HG03175 (cell line): ENCODE measurements around the gene DLG2.
"Not testable (repeated sequence)": the region's sequence is repeated elsewhere in the genome, so short reads cannot be mapped to it uniquely, and the experiment has no call there.

ENCODE experiments used
- ATAC-seq: cut with Tn5 transposase; IDR thresholded peaks from one replicate; pipeline ENCODE4 v1.9.1; 2021; ENCODE audit warnings: mild to moderate bottlenecking, moderate library complexity; ENCODE audit not compliant: unreplicated experiment

DLG2 gene

DNA sequence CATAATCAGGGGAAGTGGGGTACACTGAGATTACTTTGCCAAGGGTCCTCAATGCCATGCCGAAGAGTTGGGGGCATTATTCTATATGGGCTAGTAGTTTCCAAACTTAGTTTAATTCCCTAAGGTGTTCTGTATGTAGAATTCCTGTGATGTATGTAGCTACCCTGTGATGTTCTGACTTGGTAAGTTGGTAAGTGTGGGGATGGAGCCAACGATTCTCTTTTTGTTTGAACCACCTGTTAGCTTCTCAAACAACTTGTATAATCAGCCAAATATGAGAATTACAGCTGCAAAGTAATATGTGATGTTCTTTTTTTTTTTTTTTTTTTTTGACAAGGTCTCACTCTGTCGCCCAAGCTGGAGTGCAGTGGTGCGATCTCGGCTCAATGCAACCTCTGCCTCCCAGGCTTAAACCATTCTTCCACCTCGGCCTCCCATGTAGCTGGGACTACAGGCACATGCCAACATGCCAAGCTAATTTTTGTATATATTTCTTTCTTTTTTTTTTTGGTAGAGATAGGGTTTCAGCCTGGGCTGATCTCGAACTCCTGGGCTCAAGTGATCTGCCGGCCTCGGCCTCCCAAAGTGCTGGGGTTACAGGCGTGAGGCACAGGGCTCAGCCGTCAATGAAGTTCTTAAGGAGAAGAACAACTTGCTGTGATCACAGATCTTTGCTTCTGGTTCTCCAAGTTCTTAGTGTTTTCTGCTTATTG is 2025.8 kb downstream of the DLG2 start:
- ATAC-seq, result no peak

DNA sequence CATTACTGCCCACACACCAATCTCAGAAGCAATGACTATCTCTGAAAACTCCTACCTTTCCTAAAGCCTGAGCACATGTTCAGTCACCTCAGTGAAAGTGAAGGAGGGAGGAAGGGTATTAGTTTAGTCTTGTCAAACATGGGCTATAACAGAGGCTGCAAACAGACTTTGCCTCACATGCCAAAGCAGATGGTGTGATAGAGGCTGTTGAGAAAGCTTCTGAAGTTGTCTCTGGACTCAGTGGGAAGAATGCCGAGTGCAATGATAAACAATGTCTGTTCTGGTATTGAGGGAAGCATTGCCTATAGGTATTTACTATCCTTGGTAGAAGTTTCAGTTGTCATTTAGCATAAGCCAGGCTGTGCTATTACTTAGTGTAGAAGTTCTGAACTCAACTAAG is 2026.5 kb downstream of the DLG2 start:
- ATAC-seq, result no peak

DNA sequence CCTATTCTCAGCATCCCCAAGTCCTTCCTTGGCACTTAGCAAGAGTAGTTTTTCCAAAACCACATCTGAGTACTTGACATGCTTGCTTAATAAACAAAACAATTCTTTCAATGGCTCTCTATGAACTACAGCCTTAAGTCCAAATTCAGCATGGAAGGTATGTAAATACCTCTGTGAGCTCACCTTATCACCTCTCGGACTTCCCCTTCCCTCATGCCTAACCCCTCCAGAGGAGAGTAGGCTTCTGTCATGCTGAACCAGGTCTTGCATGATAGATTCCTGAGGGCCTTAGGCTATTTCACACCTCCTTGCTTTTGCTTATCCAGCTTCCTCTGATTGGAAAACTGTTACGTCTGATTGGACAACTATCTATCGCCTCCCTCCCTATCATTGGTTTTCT is 2028.1 kb downstream of the DLG2 start:
- ATAC-seq, result no peak

DNA sequence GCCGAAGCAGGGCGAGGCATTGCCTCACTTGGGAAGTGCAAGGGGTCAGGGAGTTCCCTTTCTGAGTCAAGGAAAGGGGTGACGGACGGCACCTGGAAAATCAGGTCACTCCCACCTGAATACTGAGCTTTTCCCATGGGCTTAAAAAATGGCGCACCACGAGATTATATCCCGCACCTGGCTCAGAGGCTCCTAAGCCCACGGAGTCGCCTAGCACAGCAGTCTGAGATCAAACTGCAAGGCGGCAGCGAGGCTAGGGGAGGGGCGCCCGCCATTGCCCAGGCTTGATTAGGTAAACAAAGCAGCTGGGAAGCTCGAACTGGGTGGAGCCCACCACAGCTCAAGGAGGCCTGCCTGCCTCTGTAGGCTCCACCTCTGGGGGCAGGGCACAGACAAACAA is 2039.3 kb downstream of the DLG2 start:
- not testable (repeated sequence) for ATAC-seq

DNA sequence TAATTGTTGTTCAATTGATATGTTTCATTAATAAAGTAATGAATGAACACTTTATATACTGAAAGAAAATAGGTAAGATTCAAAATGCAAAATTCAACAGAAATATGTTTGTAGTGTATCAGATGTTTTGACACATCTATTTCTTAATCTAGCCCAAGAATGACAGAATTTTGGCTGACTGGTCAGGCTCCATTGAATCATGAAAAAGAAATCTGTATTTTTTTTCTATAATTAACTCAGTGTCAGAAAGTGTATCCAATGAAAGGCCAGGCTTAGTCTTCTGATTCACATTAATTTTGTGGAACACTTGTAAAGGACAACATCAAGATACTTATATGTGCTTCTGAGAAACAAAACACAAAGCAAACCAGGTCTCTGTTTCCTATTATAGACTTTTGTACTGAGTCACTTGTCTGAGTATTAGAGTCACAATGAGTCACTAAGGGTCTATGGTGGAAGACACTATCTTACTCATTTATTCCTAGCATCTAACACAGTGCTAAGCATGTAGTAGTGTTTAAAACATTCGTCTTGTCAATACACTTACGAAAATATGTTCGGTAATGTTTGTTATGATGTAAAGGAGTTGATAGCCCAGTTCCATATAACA is 2043.3 kb downstream of the DLG2 start:
- peak; percentile 95 for ATAC-seq

DNA sequence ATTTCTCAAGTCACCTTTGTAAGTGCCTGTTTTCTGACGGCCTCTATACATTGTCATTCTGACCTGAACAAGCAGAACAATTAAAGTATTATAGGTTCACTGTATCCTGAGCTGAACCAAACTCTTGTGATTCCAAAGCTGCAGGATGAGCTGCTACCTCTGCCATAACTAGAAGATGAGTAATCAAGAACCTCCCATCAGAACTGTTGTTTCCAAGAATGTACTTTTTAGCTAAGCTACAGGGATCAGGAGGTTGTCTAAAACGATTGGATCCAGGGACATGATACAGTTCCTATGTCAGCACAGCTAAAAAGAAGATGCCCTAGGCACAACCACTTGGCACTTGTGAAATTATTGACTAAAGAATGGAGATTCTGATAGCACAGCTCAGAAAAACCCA is 2052.6 kb downstream of the DLG2 start:
- ATAC-seq, result no peak

DNA sequence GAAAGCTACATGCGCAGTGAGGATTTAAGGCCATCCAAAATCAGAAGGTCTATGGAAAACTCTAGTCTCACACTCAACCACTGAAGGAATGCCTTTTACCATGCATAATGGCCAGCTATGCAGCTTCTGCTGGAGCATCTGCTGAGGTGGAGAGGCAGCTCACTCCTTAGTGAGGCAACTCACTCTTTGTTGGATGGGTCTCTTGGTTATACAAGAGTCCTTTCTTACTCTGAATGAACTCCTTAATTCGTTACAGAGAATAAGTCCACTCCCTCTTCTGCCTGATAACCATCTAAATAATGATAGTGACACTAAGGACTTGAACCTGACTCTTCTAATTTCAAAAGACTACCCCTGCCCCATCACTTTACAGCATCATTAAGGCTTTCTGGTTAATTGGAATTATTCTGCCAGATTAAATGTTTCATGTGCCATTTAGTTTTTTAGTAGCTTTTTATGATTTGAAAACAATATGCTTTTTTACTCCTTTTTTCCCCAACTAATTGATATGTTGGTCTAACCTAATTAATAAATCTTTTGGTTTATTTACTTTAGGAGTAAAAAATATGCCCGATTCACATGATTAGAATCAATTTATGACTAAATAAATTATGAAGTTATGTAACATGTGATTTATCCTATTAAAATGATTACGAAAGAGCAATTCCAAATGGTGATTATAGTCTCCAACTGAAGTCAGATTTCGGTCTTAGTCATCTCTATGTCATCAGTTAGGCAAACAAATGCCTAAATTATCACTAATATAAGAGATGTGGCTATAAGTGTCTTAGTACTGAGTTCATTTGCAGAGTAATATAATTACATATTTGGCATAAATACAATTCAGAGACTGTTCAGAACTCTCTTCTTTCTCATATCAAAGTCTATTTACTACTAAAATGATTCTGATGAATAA is 2054.3 kb downstream of the DLG2 start:
- ATAC-seq, result no peak

DNA sequence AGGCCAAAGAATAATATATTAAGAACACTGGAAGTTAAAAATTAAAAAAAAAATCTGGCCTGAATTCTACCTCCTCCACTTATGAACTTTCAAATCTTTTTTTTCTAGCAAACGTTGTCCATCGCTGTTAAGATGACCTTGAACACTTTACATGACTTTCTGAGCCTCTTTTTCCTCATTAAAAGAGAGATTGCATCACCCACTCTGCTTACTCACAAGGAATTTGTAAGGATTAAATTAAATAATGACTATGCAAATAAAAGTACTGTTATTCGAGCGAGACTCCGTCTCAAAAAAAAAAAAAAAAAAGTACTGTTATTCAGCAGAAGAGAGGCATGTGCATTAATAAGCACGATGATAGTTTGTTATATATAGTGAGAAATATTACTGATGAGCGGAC is 2055.8 kb downstream of the DLG2 start:
- no peak for ATAC-seq

DNA sequence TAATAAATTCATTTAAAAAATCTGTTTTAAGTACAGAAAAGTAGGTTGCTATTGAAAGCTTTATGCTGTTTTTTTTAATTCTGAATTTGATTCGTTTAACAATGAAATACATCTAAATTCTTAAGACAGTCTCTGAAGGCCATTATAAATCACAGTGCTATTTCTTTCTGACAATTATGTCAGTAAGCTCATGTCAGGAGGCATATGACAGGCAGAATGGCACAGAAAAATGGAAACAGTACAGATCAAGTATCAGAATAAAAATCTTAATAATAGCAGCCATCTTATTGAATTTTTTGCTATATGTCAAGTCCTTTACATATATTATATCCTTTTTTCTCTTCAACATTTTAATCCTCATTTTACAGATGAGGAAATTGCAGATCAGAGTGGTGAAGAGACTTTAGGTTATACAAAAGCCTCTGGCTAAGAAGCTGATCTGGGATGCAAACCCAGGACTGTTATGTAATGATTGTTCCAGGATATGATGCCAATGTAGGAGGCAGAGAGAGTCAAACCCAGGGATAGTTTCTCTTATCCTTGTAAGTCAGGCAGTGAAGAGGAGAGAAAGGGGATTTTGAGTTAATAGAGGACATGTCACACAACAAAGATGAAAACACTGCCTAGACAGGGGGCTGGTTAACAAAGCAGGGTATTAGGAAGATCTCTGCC is 2057.9 kb downstream of the DLG2 start:
- no peak for ATAC-seq

DNA sequence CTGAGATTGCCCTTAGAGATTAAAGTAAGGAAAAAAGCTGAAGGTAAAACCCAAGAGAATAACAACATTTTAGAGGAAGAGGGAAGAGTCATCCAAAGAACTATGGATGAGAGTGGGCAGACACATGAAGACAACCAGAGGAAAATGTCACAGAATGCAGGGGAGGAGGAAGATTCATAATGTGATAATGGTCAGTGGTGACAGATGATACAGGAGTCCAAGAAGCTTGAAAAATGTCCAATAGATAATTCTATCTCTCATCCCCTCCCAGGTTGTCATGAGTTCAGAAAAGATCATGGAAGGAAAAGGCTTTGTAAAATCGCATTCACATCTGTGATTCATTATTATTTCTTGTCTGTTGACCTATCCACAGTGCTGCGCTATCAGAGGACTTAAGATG is 2058.6 kb downstream of the DLG2 start:
- no peak for ATAC-seq

DNA sequence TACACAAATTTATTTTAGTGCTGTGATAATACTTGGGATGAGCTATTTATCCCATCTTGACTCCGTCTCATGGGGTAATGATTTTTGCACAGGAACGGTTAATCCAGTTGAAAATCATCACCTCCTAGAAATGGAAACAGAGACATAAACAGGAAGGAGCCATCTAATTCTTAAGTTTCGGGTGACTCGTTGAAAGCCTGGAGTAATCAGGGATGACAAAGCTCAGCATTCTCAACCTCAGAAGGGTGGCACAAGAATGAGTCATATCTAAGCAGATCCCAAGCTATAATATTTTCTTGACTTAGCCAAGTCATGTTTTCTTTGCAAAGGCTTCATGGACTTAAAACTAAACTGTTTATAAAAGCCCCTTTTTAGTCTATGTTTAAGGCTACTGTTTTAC is 2060.2 kb downstream of the DLG2 start:
- no peak for ATAC-seq

DNA sequence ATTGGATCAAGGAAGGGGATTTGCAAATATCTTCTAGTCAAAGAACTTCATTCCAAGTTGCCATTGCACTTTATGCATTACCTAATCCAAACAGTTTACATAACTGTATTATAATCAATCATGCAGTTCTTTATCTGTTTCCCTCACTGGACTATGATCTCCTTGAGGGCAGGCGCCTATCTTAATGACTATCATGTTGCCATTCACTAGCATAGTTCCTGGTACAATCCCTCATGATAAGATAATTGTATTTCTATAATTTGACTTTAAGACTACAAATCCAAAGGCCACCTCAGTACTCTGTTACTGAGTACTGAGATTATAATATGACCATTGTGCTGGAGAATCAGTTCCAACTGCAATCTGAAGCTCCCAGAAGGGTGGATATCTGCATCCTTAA is 2062.3 kb downstream of the DLG2 start:
- no peak for ATAC-seq

DNA sequence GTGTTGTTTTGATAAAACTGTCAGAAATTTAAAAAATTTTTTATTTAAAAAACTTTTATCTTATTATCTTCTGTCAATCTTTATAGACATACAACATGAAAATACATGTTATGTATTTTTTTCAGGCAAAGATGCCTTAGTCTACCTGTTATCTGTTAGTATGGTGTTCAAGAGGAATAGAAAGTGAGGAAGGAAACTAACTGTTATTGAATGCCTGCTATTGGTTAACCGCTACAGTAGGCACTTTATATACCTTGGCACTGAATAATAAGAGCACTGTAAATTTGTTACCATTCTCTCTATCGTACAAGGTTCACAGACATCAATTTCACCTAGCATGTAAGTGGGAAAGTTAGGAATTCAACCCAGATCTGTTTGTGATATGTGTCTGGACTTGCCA is 2068.9 kb downstream of the DLG2 start:
- ATAC-seq, result no peak

DNA sequence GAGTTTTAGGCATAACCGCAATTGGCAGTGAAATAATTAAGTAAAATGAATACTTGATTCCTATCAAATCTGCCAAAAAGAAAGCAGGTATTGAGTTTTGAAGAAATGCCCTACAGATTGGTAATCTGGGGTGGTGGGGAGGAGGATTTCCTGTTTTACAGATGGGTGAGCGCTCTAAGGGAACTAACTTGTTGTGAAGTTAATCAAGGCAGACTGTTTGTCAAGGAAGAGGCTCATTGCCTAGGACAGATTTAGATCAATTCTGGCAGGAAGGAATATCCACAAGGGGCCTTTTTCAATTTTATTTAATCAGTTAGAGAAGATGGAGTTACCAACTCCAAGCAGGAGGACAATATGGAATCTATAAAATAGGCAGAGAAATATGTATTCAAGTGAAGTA is 2069.5 kb downstream of the DLG2 start:
- no peak for ATAC-seq

DNA sequence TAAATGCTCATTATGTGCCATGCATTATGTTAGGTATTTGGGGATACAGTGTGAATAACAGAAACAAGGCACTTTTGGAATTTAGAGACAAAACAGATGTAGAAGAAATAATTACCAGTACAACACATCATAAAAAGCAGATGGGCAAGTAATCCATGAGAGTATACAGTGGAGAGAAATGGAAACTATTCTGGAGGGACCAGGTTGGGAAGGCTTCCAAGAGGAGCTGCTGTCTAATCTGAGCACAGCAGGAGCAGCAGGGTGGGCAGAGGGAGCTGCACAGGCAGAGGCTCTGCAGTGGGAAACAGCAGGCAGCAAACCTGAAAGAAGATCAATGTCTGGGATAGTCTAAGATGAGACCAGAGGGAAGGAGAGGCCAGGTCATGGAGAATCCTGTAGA is 2072.3 kb downstream of the DLG2 start:
- no peak for ATAC-seq

DNA sequence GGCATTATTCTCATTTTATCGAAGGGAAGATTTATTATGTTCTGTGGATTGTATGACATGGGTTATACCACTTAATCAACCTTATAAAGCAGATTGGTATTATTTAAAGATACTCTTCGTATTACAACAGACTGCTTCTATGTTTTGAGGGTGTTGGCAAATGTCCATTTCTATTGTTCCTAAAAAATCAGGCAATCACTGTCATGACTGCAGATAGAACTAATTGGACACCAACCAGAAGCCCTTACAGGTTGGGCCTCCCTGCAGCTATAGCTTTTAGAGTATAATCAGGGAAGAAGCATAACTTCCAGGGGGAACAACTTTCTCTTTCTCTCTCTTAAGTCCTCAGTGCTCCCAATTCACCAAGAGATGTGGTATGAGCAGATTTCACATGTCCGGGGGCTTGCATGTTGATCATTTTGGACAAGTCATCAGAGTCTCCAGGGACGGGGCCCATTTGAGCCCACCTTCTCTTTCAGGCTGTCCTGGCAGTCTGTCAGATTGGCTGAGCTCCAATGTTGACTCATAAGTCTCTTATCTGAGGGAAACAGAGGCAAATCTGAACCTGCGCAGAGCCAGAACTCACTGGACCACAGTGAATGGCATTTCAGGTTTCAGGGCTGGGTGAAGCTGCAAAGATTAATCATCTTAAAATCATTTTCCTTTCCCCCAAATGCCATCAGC is 2077.0 kb downstream of the DLG2 start:
- no peak for ATAC-seq

DNA sequence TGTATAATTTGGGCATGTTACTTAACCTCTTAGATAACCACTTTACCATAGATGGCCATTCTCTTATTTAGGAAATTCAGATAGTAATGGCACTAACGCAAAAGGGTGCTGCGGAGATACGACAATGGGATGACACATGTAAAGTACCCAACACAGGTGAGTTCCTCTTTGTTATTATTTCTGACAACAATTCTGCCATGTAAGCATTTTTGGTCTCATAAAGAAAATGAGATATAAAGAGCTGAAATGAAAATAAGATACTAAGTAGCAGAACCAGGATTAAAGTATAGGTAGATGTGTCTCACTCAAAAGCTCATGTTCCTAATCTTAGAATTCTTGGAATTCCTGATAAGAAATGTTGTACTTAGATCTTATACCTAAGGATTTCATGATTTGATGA is 2080.8 kb downstream of the DLG2 start:
- ATAC-seq, result no peak

DNA sequence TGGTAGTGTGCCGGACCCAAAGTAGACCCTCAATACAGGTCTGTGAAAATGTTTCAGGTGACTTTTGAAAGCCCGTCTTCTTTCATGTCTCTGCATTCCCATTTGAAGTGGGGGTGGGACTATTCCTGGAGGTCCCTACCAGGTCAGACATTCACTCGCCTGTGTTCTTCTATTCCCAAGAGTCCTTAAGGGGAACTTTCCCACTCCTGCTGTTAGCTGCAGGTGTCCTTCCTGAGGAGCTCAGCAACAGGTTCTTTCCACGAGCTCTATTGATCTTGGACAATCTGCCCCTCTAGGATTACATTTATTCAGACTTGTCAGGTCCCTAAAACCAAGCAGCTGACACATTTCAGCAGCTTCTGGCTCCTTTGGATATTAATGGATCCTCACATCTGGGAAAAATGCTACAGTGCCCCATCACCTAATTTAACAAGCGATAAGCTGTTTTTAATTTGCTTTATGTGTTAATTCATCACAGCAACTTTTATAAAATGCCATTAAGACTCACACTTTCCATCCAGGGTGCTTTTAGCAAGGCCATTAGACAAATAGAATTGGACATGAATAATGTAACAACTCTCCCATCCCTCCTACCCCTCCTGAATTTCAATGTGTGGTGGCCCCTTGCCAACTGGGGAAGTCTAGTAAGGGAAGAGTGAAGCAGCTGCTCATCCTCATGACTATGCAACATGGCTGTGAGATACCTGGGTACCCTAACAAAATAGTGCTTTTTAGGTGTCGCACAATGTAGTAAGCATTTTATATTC is 2081.5 kb downstream of the DLG2 start:
- no peak for ATAC-seq

DNA sequence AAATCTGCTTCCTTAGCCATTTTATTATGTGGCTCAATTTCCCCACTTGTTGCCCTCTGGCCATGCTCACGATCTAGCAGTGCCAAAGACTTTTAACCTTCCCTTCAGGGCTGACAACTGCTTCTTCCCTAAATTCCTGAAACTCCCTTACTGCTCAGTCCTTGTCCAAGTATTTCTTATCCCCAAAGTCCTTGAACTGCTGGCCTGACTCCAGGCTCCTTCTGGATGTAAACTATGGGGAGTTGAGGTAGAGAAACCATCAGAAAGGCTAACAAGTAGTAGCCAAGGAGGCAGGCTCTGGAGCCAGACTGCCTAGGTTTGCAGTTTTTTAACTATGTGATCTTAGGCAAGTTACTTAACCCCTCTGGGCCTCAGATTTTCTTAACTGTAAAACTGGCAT is 2082.3 kb downstream of the DLG2 start:
- ATAC-seq, result no peak
